Calu3 (cell line): Measurements from ENCODE around the gene DOCK8. TPM values are rescaled to one million over a fixed set of nuclear protein-coding genes. Genes with fewer than 3 reads are reported as not detected.
"Not testable (repeated sequence)": the region's sequence is repeated elsewhere in the genome, so short reads cannot be mapped to it uniquely, and the experiment has no call there.

Source experiments
- Bru-seq: library from RNA; stranded (reverse); fragments of 400-500 nt; gene quantifications from one replicate; lab custom pipeline; 2021; lab: Mats Ljungman, UMichigan
- BruChase-seq, 2 experiments: library from RNA; stranded (reverse); fragments of 400-500 nt; gene quantifications; one replicate each; lab custom pipeline; 2021; lab: Mats Ljungman, UMichigan
- BruUV-seq: library from RNA; stranded (reverse); fragments of 400-500 nt; replicated peaks from 2 replicates; lab custom pipeline; 2021; lab: Mats Ljungman, UMichigan
- CTCF ChIA-PET: fragments of 300-600 bp; sonication (Branson Sonifier 250); formaldehyde crosslinking; loops from one replicate; lab custom pipeline; 2022; ENCODE audit warnings: antibody characterized with exemption; lab: Charles Lee
- DNase-seq: peaks from one replicate; pipeline ENCODE4 v3.0.0; 2022
- H3K27ac Mint-ChIP-seq: one replicate; pipeline ENCODE4 v1.8.0; 2022; ENCODE audit warnings: mixed read lengths; ENCODE audit not compliant: unreplicated experiment
- H3K27me3 Mint-ChIP-seq: one replicate; pipeline ENCODE4 v1.8.0; 2022; ENCODE audit warnings: mixed read lengths; ENCODE audit not compliant: unreplicated experiment
- H3K36me3 Mint-ChIP-seq: one replicate; pipeline ENCODE4 v1.8.0; 2022; ENCODE audit warnings: mild to moderate bottlenecking, moderate library complexity, mixed read lengths; ENCODE audit not compliant: insufficient read depth, unreplicated experiment
- H3K4me1 Mint-ChIP-seq: one replicate; pipeline ENCODE4 v1.8.0; 2022; ENCODE audit warnings: mild to moderate bottlenecking, low read depth, mixed read lengths; ENCODE audit not compliant: unreplicated experiment
- H3K4me3 Mint-ChIP-seq: one replicate; pipeline ENCODE4 v1.8.0; 2022; ENCODE audit warnings: mild to moderate bottlenecking, low read depth, moderate library complexity, mixed read lengths; ENCODE audit not compliant: unreplicated experiment
- H3K9me3 Mint-ChIP-seq: one replicate; pipeline ENCODE4 v1.8.0; 2022; ENCODE audit warnings: low read depth, mixed read lengths; ENCODE audit not compliant: unreplicated experiment
- CTCF ChIP-seq: fragments of 200-600 bp; IDR thresholded peaks from one replicate; pipeline ENCODE4 v1.8.0; 2022; ENCODE audit warnings: antibody characterized with exemption; ENCODE audit not compliant: unreplicated experiment
- intact Hi-C: fragments of 100-400 bp; cut with micrococcal nuclease; formaldehyde crosslinking; loops from one replicate; pipeline ENCODE4 v1.10.0; 2022; ENCODE audit not compliant: unreplicated experiment
- long read RNA-seq: library from polyadenylated mRNA; stranded (forward); transcript quantifications from one replicate; pipeline ENCODE4 v2.0.0, GENCODE V29; 2022
- total RNA-seq: library from RNA; stranded (reverse); gene quantifications from 2 replicates; pipeline ENCODE4 v1.2.3, GENCODE V29; 2022

DOCK8 gene
- total RNA-seq (0.15 and 0.50 TPM in 2 replicates), Bru-seq, nascent RNA (percentile 10 among the genes with signal in this experiment), BruChase-seq, experiment 1, labeled RNA remaining after a 6-hour chase (percentile 7 among the genes with signal in this experiment), BruChase-seq, experiment 2, labeled RNA remaining after a 2-hour chase (percentile 4 among the genes with signal in this experiment)
- long read RNA-seq: 0 reads

GRCh38 chr9:214648-215493 is at the start of gene DOCK8:
DOCK8 (plus strand) TSS chr9:214865; CDS start chr9:214977, 112 bp downstream.
- no TSS peak for BruUV-seq
- peaks cover 9% of the 10 kb centered on the region for H3K36me3 Mint-ChIP-seq
- H3K27ac Mint-ChIP-seq: no peak within 1 kb of the TSS
- H3K27me3 Mint-ChIP-seq: peaks cover 16% of the 10 kb centered on the region
- H3K4me1 Mint-ChIP-seq: no peaks in the 10 kb centered on the region
- TF ChIP-seq CTCF: no peak
- CTCF ChIA-PET: interaction anchor here (1.0 kb wide), 1 partner anchor 133 kb away, joined by 3 read pairs; no protein-coding TSS in a partner anchor
- DNase-seq: peak; percentile 64
- intact Hi-C loops: no loop called here
- peak within 1 kb of the TSS; percentile 67 for H3K4me3 Mint-ChIP-seq
- H3K9me3 Mint-ChIP-seq: no peaks in the 10 kb centered on the region

DNA sequence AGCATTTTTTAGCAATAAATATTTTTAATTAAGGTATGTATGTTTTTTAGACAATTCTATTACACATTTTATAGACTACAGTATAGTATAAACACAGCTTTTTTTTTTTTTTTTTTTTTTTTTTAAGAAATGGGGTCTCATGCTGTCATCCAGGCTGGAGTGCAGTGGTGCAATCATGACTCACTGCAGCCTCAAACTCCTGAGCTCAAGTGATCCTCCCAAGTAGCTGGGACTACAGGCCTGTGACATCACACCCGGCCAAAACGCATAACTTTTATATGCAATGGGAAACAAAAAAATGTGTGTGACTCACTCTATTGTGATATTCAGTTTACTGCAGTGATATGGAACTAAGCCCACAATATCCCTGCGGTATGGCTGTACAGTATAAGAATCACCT is 44.9 kb upstream of the DOCK8 start:
- not testable (repeated sequence) for BruUV-seq

GRCh38 chr9:178140-178825 is 36.4 kb upstream of the DOCK8 start:
- intact Hi-C loops: not testable (repeated sequence)

More for the DNA sequence above, 44.9 kb upstream of the DOCK8 start:
- CTCF ChIA-PET, H3K4me3 Mint-ChIP-seq, H3K27me3 Mint-ChIP-seq, H3K4me1 Mint-ChIP-seq, H3K27ac Mint-ChIP-seq, DNase-seq, H3K36me3 Mint-ChIP-seq, intact Hi-C loops, H3K9me3 Mint-ChIP-seq: not testable (repeated sequence)

DNA sequence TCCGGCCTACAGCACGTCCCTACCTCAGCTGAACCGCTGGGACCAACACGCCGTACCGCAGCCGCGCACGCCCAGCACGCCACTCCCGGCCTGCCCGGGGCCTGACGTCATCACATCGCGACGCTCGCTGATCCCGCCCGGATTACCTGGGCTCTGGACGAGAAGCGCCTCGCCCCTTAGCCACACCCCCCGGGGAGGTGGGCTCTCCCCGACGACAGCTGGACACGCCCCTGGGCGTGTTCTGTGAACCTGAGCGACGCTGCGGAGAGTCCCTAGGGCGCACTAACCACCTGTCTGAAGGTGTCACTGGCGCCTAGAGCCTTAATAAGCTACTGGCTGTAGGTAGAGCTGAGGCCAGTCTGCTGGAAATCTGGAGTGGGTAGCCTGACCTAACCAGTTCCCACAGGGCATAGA is 35.7 kb upstream of the DOCK8 start, which contains the start of gene ZNG1A:
ZNG1A (minus strand) TSS at position 87 of the 414 bp plus-strand sequence. CDS start 87 bp downstream, outside the sequence.
- H3K27ac Mint-ChIP-seq: peak within 1 kb of the TSS; percentile 79
- intact Hi-C loops, BruUV-seq, CTCF ChIA-PET, H3K36me3 Mint-ChIP-seq, H3K4me1 Mint-ChIP-seq, H3K27me3 Mint-ChIP-seq, H3K9me3 Mint-ChIP-seq: not testable (repeated sequence)
- DNase-seq: peak; percentile 89
- H3K4me3 Mint-ChIP-seq: peak within 1 kb of the TSS; percentile 73

More at GRCh38 chr9:178140-178825, 36.4 kb upstream of the DOCK8 start:
- H3K4me3 Mint-ChIP-seq: peak overlapping the region; percentile 73
- DNase-seq: peak; percentile 0
- CTCF ChIA-PET, H3K27me3 Mint-ChIP-seq, H3K9me3 Mint-ChIP-seq, BruUV-seq, H3K4me1 Mint-ChIP-seq: not testable (repeated sequence)
- peaks cover 13% of the 10 kb centered on the region for H3K36me3 Mint-ChIP-seq
- H3K27ac Mint-ChIP-seq: peak overlapping the region; percentile 79

DNA sequence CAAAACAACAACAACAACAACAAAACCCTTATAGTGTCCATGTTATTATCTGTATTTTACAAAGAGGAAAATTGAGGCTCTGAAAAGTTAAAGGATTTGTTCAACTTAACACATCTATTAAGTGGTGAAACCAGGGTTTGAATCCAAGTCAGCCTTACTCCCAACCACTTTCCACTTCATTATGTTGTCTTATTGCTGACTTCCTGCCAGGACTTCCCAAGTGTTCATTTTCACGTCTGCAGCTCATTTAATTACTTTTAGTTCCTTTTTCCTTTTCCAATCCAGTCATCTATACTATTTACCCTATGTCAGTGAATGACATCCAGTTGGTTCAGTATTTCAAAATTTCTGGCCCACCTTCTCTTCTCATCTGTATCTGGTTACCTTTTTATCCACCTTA is 15.1 kb upstream of the DOCK8 start:
- H3K9me3 Mint-ChIP-seq, H3K4me1 Mint-ChIP-seq, BruUV-seq, intact Hi-C loops, H3K27ac Mint-ChIP-seq, H3K27me3 Mint-ChIP-seq, DNase-seq, H3K36me3 Mint-ChIP-seq, CTCF ChIA-PET, H3K4me3 Mint-ChIP-seq: not testable (repeated sequence)

DNA sequence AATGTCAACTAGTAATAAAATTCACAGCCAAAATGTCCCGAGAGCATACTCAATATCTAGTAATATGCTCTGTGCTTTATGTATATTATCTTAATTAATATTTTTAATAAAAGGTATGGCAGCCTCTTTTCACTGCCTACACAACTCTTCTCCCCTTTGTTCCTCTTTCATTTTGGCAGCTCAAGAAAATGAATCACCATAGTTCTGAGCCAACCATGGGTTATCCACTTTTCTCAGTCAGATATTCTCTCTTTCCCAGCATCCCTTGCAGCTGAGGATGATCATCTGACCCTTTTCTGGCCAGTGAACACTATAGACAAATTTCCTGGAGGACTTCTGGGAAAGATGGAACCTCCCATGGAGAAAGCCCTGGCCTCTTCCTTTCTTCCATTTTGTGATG is 8.2 kb upstream of the DOCK8 start:
- BruUV-seq: no TSS peak
- H3K27ac Mint-ChIP-seq: no peak overlapping the region
- no peaks in the 10 kb centered on the region for H3K4me1 Mint-ChIP-seq
- no peaks in the 10 kb centered on the region for H3K27me3 Mint-ChIP-seq
- no peak overlapping the region for H3K4me3 Mint-ChIP-seq
- intact Hi-C loops: no loop called here
- no peaks in the 10 kb centered on the region for H3K36me3 Mint-ChIP-seq
- no peak for DNase-seq
- CTCF ChIA-PET: no interaction called here
- no peaks in the 10 kb centered on the region for H3K9me3 Mint-ChIP-seq
- TF ChIP-seq CTCF: no peak
